ENCODE results near the gene DNMT3A. TPM values are rescaled to one million over a fixed set of nuclear protein-coding genes. Genes with fewer than 3 reads are reported as not detected.
A peak's percentile ranks its signal among the peaks of the same experiment; 100 is the strongest.

Gene DNMT3A
- 1 to 10 TPM; 5.0 to 7.3 TPM for polyA plus RNA-seq

DNA sequence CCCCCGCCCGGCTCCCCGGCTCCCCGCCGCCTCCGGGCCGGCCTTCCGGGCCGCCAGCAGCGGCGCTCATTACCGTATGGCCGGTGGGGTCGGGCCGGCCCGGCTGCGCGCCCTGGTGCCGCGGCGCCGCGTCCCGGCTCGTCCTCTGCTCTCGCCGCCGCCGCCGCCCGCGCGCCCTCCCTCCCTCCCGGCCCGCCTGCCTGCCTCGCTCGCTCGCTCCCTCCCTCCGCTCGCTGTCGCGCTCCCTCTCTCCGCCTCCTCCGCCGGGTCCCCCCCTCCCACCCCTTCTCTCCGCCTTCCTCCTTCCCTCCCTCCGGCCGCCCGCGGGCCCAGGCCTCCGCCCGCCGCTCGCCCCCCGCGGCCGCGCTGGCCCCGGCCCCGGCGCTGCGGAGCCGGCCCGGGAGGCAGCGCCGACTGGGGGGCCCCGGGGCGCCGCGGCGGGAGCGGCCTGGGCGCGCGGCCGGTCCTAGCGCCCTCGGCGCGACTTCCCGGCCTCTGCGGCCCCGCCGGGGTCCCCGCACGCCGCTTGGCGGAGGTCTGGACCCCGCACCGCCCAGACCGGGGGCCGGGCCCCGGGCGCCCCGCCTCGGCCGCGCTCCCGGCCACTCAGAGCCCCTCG is at the start of gene DNMT3A:
DNMT3A (minus strand) TSS at position 173 of the 619 bp plus-strand sequence. CDS start 27,941 bp downstream, outside the sequence.
- peak within 1 kb of the TSS; percentile 65 to 78 for H3K27ac ChIP-seq (ENCODE audit: low read depth in 2 of 2, low read length in 1 of 2)
- 1% methylated on average over 32 to 100 of the region's 100 CpGs for WGBS, 2 donors

GRCh38 chr2:25389161-25389560 is 47.4 kb upstream of the DNMT3A start:
- H3K9me3 ChIP-seq (ENCODE audit: control insufficient read depth in 2 of 2, insufficient read depth in 1 of 2, low read depth in 1 of 2, low read length in 1 of 2): no peaks in the 10 kb centered on the region
- H3K36me3 ChIP-seq (ENCODE audit: control insufficient read depth in 2 of 2, insufficient read depth in 2 of 2, low read length in 1 of 2): peaks cover 0 to 2% of the 10 kb centered on the region in 2 donors
- 95 to 97% methylated on average over 9 of the region's 9 CpGs for WGBS, 2 donors
- no peak overlapping the region for H3K4me3 ChIP-seq (ENCODE audit: low read depth in 1 of 2, low read length in 2 of 2)
- H3K27me3 ChIP-seq (ENCODE audit: control insufficient read depth in 1 of 2, insufficient read depth in 2 of 2, low read length in 2 of 2): no peaks in the 10 kb centered on the region
- H3K27ac ChIP-seq (ENCODE audit: low read depth in 2 of 2, low read length in 1 of 2): no peak overlapping the region
- peaks cover 0 to 9% of the 10 kb centered on the region in 2 donors for H3K4me1 ChIP-seq (ENCODE audit: control insufficient read depth in 2 of 2, insufficient read depth in 2 of 2, low read length in 1 of 2)

More for the DNA sequence above, at the start of gene DNMT3A:
- H3K9me3 ChIP-seq (ENCODE audit: control insufficient read depth in 2 of 2, insufficient read depth in 1 of 2, low read depth in 1 of 2, low read length in 1 of 2): no peaks in the 10 kb centered on the region
- peaks cover 0 to 2% of the 10 kb centered on the region in 2 donors for H3K36me3 ChIP-seq (ENCODE audit: control insufficient read depth in 2 of 2, insufficient read depth in 2 of 2, low read length in 1 of 2)
- H3K4me1 ChIP-seq (ENCODE audit: control insufficient read depth in 2 of 2, insufficient read depth in 2 of 2, low read length in 1 of 2): peaks cover 2 to 11% of the 10 kb centered on the region in 2 donors
- H3K27me3 ChIP-seq (ENCODE audit: control insufficient read depth in 1 of 2, insufficient read depth in 2 of 2, low read length in 2 of 2): no peaks in the 10 kb centered on the region
- peak within 1 kb of the TSS; percentile 65 to 90 for H3K4me3 ChIP-seq (ENCODE audit: low read depth in 1 of 2, low read length in 2 of 2)

GRCh38 chr2:25388491-25388890 is 46.8 kb upstream of the DNMT3A start:
- no peaks in the 10 kb centered on the region for H3K9me3 ChIP-seq (ENCODE audit: control insufficient read depth in 2 of 2, insufficient read depth in 1 of 2, low read depth in 1 of 2, low read length in 1 of 2)
- H3K27ac ChIP-seq (ENCODE audit: low read depth in 2 of 2, low read length in 1 of 2): no peak overlapping the region
- H3K4me3 ChIP-seq (ENCODE audit: low read depth in 1 of 2, low read length in 2 of 2): no peak overlapping the region
- 50 to 53% methylated on average over 6 of the region's 6 CpGs for WGBS, 2 donors
- H3K36me3 ChIP-seq (ENCODE audit: control insufficient read depth in 2 of 2, insufficient read depth in 2 of 2, low read length in 1 of 2): peaks cover 0 to 2% of the 10 kb centered on the region in 2 donors
- no peaks in the 10 kb centered on the region for H3K27me3 ChIP-seq (ENCODE audit: control insufficient read depth in 1 of 2, insufficient read depth in 2 of 2, low read length in 2 of 2)
- peaks cover 0 to 9% of the 10 kb centered on the region in 2 donors for H3K4me1 ChIP-seq (ENCODE audit: control insufficient read depth in 2 of 2, insufficient read depth in 2 of 2, low read length in 1 of 2)

DNA sequence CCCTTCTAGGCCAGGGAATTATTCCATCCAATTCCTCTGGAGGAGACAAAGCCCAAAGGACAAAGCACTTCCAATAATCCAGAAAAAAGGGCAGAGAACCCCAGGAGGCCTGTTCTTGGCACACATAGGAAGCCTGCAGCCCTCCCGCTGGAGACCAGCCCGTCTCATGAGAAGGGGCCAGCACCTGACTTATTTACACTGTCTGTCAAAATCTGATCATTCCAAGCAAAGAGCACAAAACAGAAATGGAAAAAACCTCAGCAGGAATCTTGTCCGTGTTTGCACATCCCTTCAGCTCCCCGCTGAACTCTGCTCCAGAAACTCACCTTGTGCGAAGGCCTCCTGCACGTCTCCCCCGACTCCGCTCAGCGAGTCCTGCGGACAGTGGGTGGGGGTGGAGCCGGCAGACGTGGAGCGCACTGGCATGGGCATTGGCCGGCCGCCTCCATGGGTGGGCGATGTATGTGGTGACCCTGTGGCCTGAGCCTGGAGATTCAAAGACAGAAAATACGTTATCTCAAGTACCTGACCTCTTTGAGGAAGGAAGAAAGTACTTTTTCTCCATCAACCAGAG is 46.2 kb upstream of the DNMT3A start:
- no peaks in the 10 kb centered on the region for H3K27me3 ChIP-seq (ENCODE audit: control insufficient read depth in 1 of 2, insufficient read depth in 2 of 2, low read length in 2 of 2)
- H3K36me3 ChIP-seq (ENCODE audit: control insufficient read depth in 2 of 2, insufficient read depth in 2 of 2, low read length in 1 of 2): peaks cover 0 to 2% of the 10 kb centered on the region in 2 donors
- no peak overlapping the region for H3K4me3 ChIP-seq (ENCODE audit: low read depth in 1 of 2, low read length in 2 of 2)
- peaks cover 0 to 9% of the 10 kb centered on the region in 2 donors for H3K4me1 ChIP-seq (ENCODE audit: control insufficient read depth in 2 of 2, insufficient read depth in 2 of 2, low read length in 1 of 2)
- no peaks in the 10 kb centered on the region for H3K9me3 ChIP-seq (ENCODE audit: control insufficient read depth in 2 of 2, insufficient read depth in 1 of 2, low read depth in 1 of 2, low read length in 1 of 2)
- peak overlapping the region in 1 of 2 donors; percentile 29 for H3K27ac ChIP-seq (ENCODE audit: low read depth in 2 of 2, low read length in 1 of 2)
- 81 to 86% methylated on average over 17 of the region's 17 CpGs for WGBS, 2 donors

GRCh38 chr2:25386971-25387875 is 45.5 kb upstream of the DNMT3A start:
- no peaks in the 10 kb centered on the region for H3K9me3 ChIP-seq (ENCODE audit: control insufficient read depth in 2 of 2, insufficient read depth in 1 of 2, low read depth in 1 of 2, low read length in 1 of 2)
- peaks cover 0 to 9% of the 10 kb centered on the region in 2 donors for H3K4me1 ChIP-seq (ENCODE audit: control insufficient read depth in 2 of 2, insufficient read depth in 2 of 2, low read length in 1 of 2)
- no peak overlapping the region for H3K4me3 ChIP-seq (ENCODE audit: low read depth in 1 of 2, low read length in 2 of 2)
- H3K27ac ChIP-seq (ENCODE audit: low read depth in 2 of 2, low read length in 1 of 2): peak overlapping the region in 1 of 2 donors; percentile 58
- 87 to 88% methylated on average over 17 to 19 of the region's 19 CpGs for WGBS, 2 donors
- H3K36me3 ChIP-seq (ENCODE audit: control insufficient read depth in 2 of 2, insufficient read depth in 2 of 2, low read length in 1 of 2): peaks cover 0 to 2% of the 10 kb centered on the region in 2 donors
- H3K27me3 ChIP-seq (ENCODE audit: control insufficient read depth in 1 of 2, insufficient read depth in 2 of 2, low read length in 2 of 2): no peaks in the 10 kb centered on the region

DNA sequence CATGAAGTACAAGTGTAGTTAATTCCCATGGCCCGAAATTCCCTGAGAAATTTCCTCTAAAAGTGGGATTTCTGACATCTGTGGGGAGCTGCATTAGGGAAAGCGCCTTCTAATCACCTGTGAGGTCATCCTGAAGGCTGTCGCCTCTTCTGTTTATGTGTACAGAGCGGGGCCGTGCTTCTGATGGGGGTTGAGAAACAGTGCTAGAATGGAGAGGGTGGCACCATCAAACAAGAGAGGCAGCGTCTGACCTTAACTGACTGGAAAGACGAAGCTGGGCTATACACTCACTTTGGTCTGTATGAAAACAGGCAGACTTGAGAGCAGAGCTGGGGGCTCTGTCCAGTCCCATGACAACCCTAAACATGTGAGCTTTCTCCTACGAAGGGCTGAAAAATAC is 44.2 kb upstream of the DNMT3A start:
- Histone ChIP-seq H3K36me3 (ENCODE audit: control insufficient read depth in 2 of 2, insufficient read depth in 2 of 2, low read length in 1 of 2) (peaks cover 0 to 2% of the 10 kb centered on the region in 2 donors), H3K4me3 (ENCODE audit: low read depth in 1 of 2, low read length in 2 of 2) (no peak overlapping the region), H3K9me3 (ENCODE audit: control insufficient read depth in 2 of 2, insufficient read depth in 1 of 2, low read depth in 1 of 2, low read length in 1 of 2) (no peaks in the 10 kb centered on the region), H3K4me1 (ENCODE audit: control insufficient read depth in 2 of 2, insufficient read depth in 2 of 2, low read length in 1 of 2) (peaks cover 0 to 9% of the 10 kb centered on the region in 2 donors), H3K27ac (ENCODE audit: low read depth in 2 of 2, low read length in 1 of 2) (no peak overlapping the region), H3K27me3 (ENCODE audit: control insufficient read depth in 1 of 2, insufficient read depth in 2 of 2, low read length in 2 of 2) (no peaks in the 10 kb centered on the region)
- WGBS, 2 donors: 81 to 91% methylated on average over 8 of the region's 8 CpGs

GRCh38 chr2:25383806-25384205 is 42.1 kb upstream of the DNMT3A start:
- Histone ChIP-seq H3K4me1 (ENCODE audit: control insufficient read depth in 2 of 2, insufficient read depth in 2 of 2, low read length in 1 of 2) (peaks cover 3 to 10% of the 10 kb centered on the region in 2 donors), H3K4me3 (ENCODE audit: low read depth in 1 of 2, low read length in 2 of 2) (no peak overlapping the region)
- WGBS, 2 donors: 95 to 96% methylated on average over 9 of the region's 9 CpGs

GRCh38 chr2:25381502-25381901 is 39.8 kb upstream of the DNMT3A start:
- Histone ChIP-seq H3K9me3 (ENCODE audit: control insufficient read depth in 2 of 2, insufficient read depth in 1 of 2, low read depth in 1 of 2, low read length in 1 of 2) (no peaks in the 10 kb centered on the region), H3K4me1 (ENCODE audit: control insufficient read depth in 2 of 2, insufficient read depth in 2 of 2, low read length in 1 of 2) (peaks cover 6 to 14% of the 10 kb centered on the region in 2 donors), H3K36me3 (ENCODE audit: control insufficient read depth in 2 of 2, insufficient read depth in 2 of 2, low read length in 1 of 2) (peaks cover 0 to 2% of the 10 kb centered on the region in 2 donors), H3K27ac (ENCODE audit: low read depth in 2 of 2, low read length in 1 of 2) (no peak overlapping the region), H3K27me3 (ENCODE audit: control insufficient read depth in 1 of 2, insufficient read depth in 2 of 2, low read length in 2 of 2) (no peaks in the 10 kb centered on the region), H3K4me3 (ENCODE audit: low read depth in 1 of 2, low read length in 2 of 2) (no peak overlapping the region)
- 85 to 88% methylated on average over 7 of the region's 7 CpGs for WGBS, 2 donors

More at GRCh38 chr2:25383806-25384205, 42.1 kb upstream of the DNMT3A start:
- H3K9me3 ChIP-seq (ENCODE audit: control insufficient read depth in 2 of 2, insufficient read depth in 1 of 2, low read depth in 1 of 2, low read length in 1 of 2): no peaks in the 10 kb centered on the region
- H3K27ac ChIP-seq (ENCODE audit: low read depth in 2 of 2, low read length in 1 of 2): no peak overlapping the region
- no peaks in the 10 kb centered on the region for H3K27me3 ChIP-seq (ENCODE audit: control insufficient read depth in 1 of 2, insufficient read depth in 2 of 2, low read length in 2 of 2)
- H3K36me3 ChIP-seq (ENCODE audit: control insufficient read depth in 2 of 2, insufficient read depth in 2 of 2, low read length in 1 of 2): peaks cover 0 to 2% of the 10 kb centered on the region in 2 donors

DNA sequence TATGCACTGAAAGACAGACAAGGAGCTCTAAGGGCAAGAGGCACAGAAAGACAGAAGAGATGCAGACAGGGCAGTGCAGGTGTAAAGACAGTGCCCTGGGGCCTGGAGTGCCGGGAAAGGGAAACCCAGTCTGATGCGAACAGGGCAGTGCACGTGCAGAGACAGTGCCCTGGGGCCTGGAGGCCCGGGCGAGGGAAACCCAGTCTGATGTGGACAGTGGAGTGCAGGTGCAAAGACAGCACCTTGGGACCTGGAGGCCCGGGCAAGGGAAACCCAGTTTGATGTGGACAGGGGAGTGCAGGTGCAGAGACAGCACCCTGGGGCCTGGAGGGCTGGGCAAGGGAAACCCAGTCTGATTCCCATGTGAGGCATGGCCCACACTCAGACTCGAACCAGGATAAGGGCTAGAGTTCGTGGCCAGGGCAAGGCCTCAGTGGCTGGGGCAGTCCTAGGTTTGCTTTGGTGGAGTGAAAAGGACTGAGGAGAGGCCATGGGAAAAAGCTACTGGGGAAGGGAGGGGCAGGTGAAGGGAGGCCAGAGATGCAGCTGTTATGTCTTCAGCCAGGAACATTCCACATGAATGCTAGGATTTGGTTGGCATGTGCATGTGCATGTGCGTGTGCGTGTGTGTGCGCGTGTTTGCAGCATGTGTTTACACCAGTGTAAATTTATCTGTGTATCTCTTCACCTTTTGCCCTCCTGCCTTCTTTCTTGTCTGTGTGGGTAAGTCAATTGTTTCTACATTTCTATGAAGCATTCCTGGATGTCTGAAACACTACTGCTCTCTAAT is 39.1 kb upstream of the DNMT3A start:
- Histone ChIP-seq H3K27me3 (ENCODE audit: control insufficient read depth in 1 of 2, insufficient read depth in 2 of 2, low read length in 2 of 2) (no peaks in the 10 kb centered on the region), H3K9me3 (ENCODE audit: control insufficient read depth in 2 of 2, insufficient read depth in 1 of 2, low read depth in 1 of 2, low read length in 1 of 2) (no peaks in the 10 kb centered on the region), H3K4me1 (ENCODE audit: control insufficient read depth in 2 of 2, insufficient read depth in 2 of 2, low read length in 1 of 2) (peaks cover 6 to 15% of the 10 kb centered on the region in 2 donors), H3K27ac (ENCODE audit: low read depth in 2 of 2, low read length in 1 of 2) (no peak overlapping the region), H3K36me3 (ENCODE audit: control insufficient read depth in 2 of 2, insufficient read depth in 2 of 2, low read length in 1 of 2) (peaks cover 0 to 2% of the 10 kb centered on the region in 2 donors), H3K4me3 (ENCODE audit: low read depth in 1 of 2, low read length in 2 of 2) (no peak overlapping the region)
- WGBS, 2 donors: 68 to 74% methylated on average over 12 of the region's 12 CpGs
